Activated naive CD8-positive, alpha-beta T cell treated with anti-CD3 and anti-CD28 coated beads, Interleukin-2, amount 10 ng/mL, durations not matched to agents 7 days and 5 days (primary cell): ENCODE results near the gene NFIB. TPM values are rescaled to one million over a fixed set of nuclear protein-coding genes. Genes with fewer than 3 reads are reported as not detected.

Source experiments
- ATAC-seq: fragments of 150-1000 bp; cut with Tn5 transposase; one replicate; pipeline ENCODE4 v1.10.0; 2021; ENCODE audit warnings: low read depth, moderate library complexity
- POLR2A ChIA-PET: fragments of 350-600 bp; sonication (Branson Sonifier 250); formaldehyde crosslinking; loops from one replicate; lab custom pipeline; 2021; ENCODE audit warnings: antibody characterized with exemption; lab: Charles Lee
- DNase-seq: peaks from one replicate; pipeline ENCODE4 v3.0.0; 2021
- H3K27ac Mint-ChIP-seq: one replicate; pipeline ENCODE4 v1.8.0; 2022; ENCODE audit warnings: mild to moderate bottlenecking, mixed read lengths
- H3K27me3 Mint-ChIP-seq: one replicate; pipeline ENCODE4 v1.8.0; 2022; ENCODE audit warnings: mild to moderate bottlenecking, moderate library complexity, mixed read lengths
- H3K36me3 Mint-ChIP-seq: one replicate; pipeline ENCODE4 v1.8.0; 2021; ENCODE audit warnings: mild to moderate bottlenecking, mixed read lengths
- H3K4me1 Mint-ChIP-seq: one replicate; pipeline ENCODE4 v1.8.0; 2021; ENCODE audit warnings: mixed read lengths
- H3K4me3 Mint-ChIP-seq: one replicate; pipeline ENCODE4 v1.8.0; 2022; ENCODE audit warnings: mild to moderate bottlenecking, moderate library complexity, mixed read lengths
- H3K9me3 Mint-ChIP-seq: one replicate; pipeline ENCODE4 v1.8.0; 2021; ENCODE audit warnings: mixed read lengths
- total RNA-seq, 2 experiments: library from RNA; stranded (reverse); gene quantifications; one replicate each; pipeline ENCODE4 v1.2.3, GENCODE V29; 2021

The NFIB gene
- total RNA-seq, 2 experiments from 2014 or later: not detected

- Mint-ChIP-seq H3K36me3 (no peaks in the 10 kb centered on the region), H3K27ac (no peak overlapping the region), H3K27me3 (peaks cover 2% of the 10 kb centered on the region), H3K9me3 (no peaks in the 10 kb centered on the region), H3K4me3 (no peak overlapping the region), H3K4me1 (no peaks in the 10 kb centered on the region)
- DNase-seq (no peak), ATAC-seq (no peak)
- POLR2A ChIA-PET: no interaction called here
Measured at GRCh38 chr9:14238518-14238917, 75.4 kb downstream of the NFIB start.

DNA sequence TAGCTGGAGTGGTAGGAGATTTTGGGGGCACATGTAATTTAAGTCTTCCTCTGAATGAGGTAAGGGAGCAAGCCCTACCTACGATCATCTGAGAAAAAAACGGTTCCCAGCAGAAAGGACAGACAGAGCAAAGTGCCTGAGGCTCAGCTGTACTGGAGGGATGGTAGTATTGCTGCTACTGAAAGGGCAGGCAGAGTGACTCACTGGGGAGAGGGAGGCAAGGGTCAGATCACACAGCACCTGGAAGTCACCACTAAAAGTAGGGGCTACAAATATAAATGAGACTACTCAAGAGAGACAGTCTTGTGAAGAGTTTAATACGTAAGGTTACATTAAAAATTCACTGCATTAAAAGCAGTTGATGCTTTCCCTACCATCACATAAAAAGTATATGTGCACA, 75.9 kb downstream of the NFIB start:
- H3K36me3 Mint-ChIP-seq: no peaks in the 10 kb centered on the region
- POLR2A ChIA-PET: no interaction called here
- H3K9me3 Mint-ChIP-seq: no peaks in the 10 kb centered on the region
- no peak for ATAC-seq
- no peak for DNase-seq
- peaks cover 1% of the 10 kb centered on the region for H3K27me3 Mint-ChIP-seq
- no peak overlapping the region for H3K4me3 Mint-ChIP-seq
- H3K27ac Mint-ChIP-seq: no peak overlapping the region
- no peaks in the 10 kb centered on the region for H3K4me1 Mint-ChIP-seq

DNA sequence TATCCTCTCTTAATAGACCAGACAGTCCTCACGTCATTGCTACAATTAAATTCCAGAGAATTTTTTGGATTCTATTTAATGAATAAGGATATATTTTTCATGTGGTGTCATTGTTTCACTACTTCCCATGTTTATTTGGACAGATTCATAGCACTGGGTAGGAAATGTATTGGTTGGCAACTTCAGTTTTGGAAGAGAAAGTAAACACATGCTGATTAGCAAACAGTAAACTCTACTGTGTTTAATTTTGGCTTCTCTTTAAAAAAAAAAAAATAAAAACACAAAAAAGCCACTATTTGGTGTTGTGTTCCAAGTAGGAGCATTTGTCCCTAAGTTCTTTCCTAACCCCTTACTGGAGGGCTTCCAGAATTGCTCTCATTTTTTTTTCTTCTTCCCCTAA, 77.3 kb downstream of the NFIB start:
- no peaks in the 10 kb centered on the region for H3K9me3 Mint-ChIP-seq
- H3K27ac Mint-ChIP-seq: no peak overlapping the region
- H3K4me1 Mint-ChIP-seq: no peaks in the 10 kb centered on the region
- no peak overlapping the region for H3K4me3 Mint-ChIP-seq
- POLR2A ChIA-PET: no interaction called here
- DNase-seq (no peak), ATAC-seq (no peak)
- no peaks in the 10 kb centered on the region for H3K27me3 Mint-ChIP-seq
- H3K36me3 Mint-ChIP-seq: no peaks in the 10 kb centered on the region

GRCh38 chr9:14232111-14232510, 81.8 kb downstream of the NFIB start:
- no peak for DNase-seq
- Mint-ChIP-seq H3K27me3 (no peaks in the 10 kb centered on the region), H3K36me3 (no peaks in the 10 kb centered on the region), H3K27ac (no peak overlapping the region), H3K4me3 (no peak overlapping the region), H3K9me3 (no peaks in the 10 kb centered on the region), H3K4me1 (no peaks in the 10 kb centered on the region)
- POLR2A ChIA-PET: no interaction called here
- no peak for ATAC-seq

DNA sequence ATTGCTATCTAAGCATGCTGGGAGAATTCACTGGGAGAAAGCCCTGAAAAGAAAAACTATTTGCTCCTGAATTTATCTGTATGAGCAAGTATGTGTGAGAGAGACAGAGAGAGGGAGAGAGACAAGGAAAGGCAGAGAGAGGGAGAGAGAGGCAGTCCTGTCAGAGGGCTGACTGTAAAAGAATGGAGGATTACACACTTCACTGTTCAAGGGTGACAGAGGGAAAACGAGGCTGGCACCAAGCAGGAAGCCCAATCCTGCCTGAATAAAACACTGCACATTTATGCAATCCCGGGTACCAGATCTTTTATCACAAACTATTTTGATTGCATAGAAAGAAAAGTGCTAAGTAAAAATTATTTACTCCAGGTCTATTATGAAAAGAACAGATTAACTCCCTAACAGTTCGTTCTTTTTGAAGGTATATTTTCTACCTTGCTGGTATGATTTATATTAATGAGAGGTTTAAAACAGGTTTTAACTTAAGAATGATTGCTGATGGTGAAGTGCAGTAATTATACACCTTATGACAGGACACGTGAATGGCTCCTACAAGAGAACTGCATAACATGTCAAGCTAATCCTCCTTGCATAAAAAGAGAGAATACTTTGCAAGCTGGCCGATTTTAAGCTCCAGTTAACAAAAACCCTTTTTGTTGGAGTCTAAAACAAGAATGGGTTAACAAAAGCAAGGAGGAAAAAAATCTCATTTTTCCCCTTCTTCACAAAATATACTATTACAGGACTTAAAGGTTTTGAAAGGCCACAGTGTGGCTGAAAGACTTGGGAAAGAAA, 82.5 kb downstream of the NFIB start:
- no peaks in the 10 kb centered on the region for H3K9me3 Mint-ChIP-seq
- ATAC-seq (no peak), DNase-seq (no peak)
- no peak overlapping the region for H3K4me3 Mint-ChIP-seq
- no peaks in the 10 kb centered on the region for H3K27me3 Mint-ChIP-seq
- POLR2A ChIA-PET: no interaction called here
- no peaks in the 10 kb centered on the region for H3K36me3 Mint-ChIP-seq
- H3K27ac Mint-ChIP-seq: no peak overlapping the region
- no peaks in the 10 kb centered on the region for H3K4me1 Mint-ChIP-seq

- ATAC-seq (no peak), DNase-seq (no peak)
- H3K9me3 Mint-ChIP-seq: no peaks in the 10 kb centered on the region
- no peak overlapping the region for H3K4me3 Mint-ChIP-seq
- H3K27me3 Mint-ChIP-seq: no peaks in the 10 kb centered on the region
- H3K36me3 Mint-ChIP-seq: no peaks in the 10 kb centered on the region
- H3K27ac Mint-ChIP-seq: no peak overlapping the region
- no peaks in the 10 kb centered on the region for H3K4me1 Mint-ChIP-seq
- POLR2A ChIA-PET: no interaction called here
Measured at GRCh38 chr9:14228602-14229001, 85.3 kb downstream of the NFIB start.

- ATAC-seq (no peak), DNase-seq (no peak)
- Mint-ChIP-seq H3K27ac (no peak overlapping the region), H3K36me3 (no peaks in the 10 kb centered on the region), H3K4me3 (no peak overlapping the region), H3K4me1 (no peaks in the 10 kb centered on the region), H3K9me3 (no peaks in the 10 kb centered on the region), H3K27me3 (no peaks in the 10 kb centered on the region)
- POLR2A ChIA-PET: no interaction called here
Measured at GRCh38 chr9:14226855-14227532, 86.9 kb downstream of the NFIB start.

DNA sequence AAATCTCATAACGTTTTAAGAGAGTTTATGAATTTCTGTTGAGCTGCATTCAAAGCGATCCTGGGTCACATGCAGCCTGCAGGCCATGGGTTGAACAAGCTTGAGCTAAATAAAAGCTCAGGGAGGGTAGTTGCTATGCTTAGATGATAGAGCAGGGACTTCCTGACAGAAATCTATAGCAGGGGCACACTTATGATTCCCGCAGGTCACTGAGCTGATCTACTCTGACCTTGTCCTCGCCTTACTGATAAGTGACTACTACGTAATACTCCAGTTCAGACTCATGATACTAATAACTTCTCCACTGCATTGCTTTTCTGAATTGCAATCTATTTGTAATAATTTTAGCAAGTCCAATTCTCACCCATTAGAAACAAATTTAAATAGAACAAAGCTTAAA, 90.9 kb downstream of the NFIB start:
- ATAC-seq (no peak), DNase-seq (no peak)
- no peak overlapping the region for H3K27ac Mint-ChIP-seq
- no peaks in the 10 kb centered on the region for H3K9me3 Mint-ChIP-seq
- H3K4me1 Mint-ChIP-seq: no peaks in the 10 kb centered on the region
- no peak overlapping the region for H3K4me3 Mint-ChIP-seq
- POLR2A ChIA-PET: no interaction called here
- H3K36me3 Mint-ChIP-seq: no peaks in the 10 kb centered on the region
- H3K27me3 Mint-ChIP-seq: no peaks in the 10 kb centered on the region

DNA sequence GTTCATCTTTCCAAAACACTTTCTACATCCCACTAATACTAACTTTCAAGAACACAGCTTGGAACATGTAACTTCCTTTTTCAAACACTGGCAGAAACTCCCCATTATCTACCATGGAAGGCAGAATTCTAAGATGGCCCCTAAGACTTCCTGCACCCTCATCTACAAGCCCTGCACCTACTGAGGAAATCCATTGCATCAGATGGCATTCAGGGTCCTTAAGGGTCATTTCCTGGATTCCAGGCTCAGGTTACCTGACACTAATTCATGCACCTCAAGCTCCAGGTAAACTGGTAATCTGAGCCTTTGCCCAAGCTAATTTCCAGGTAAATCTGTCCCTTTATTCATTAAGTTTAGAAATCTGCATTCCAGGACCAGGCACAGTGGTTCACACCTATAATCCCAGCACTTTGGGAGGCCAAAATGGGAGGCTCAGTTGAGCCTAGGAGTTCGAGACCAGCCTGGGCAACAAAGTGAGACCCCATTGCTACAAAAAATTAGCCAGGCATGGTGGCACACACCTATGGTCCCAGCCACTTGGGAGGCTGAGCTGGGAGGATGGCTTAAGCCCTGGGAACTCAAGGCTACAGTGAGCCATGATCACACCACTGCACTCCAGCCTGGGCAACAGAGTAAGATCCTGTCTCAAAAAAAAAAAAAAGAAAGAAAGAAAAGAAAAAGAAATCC, 91.6 kb downstream of the NFIB start:
- H3K27ac Mint-ChIP-seq: no peak overlapping the region
- POLR2A ChIA-PET: no interaction called here
- no peak for DNase-seq

DNA sequence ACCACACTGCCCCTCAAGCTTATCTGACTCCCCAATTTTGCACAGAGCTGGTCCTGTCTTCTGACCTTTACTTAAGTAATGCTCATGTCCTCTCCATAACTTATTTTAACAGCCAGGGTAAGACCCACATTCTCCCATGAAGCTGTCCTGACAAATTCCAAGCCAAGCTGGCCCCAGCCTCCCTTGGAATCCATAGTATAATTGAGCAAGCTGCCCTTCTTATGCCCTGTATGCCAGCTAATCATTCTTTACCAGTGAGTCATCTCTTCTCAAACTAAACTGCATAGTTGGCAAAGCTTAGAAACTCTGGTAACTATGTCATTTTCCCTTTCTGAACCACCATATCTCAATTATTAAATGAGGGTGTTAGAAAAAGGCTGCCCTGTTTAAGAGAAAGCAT, 92.4 kb downstream of the NFIB start:
- no peaks in the 10 kb centered on the region for H3K9me3 Mint-ChIP-seq
- H3K27me3 Mint-ChIP-seq: no peaks in the 10 kb centered on the region
- no peak overlapping the region for H3K27ac Mint-ChIP-seq
- H3K4me1 Mint-ChIP-seq: no peaks in the 10 kb centered on the region
- no peak overlapping the region for H3K4me3 Mint-ChIP-seq
- no peak for ATAC-seq
- DNase-seq: no peak
- no peaks in the 10 kb centered on the region for H3K36me3 Mint-ChIP-seq
- POLR2A ChIA-PET: no interaction called here

More for the DNA sequence above, 91.6 kb downstream of the NFIB start:
- no peak for ATAC-seq
- Mint-ChIP-seq H3K4me3 (no peak overlapping the region), H3K27me3 (no peaks in the 10 kb centered on the region), H3K36me3 (no peaks in the 10 kb centered on the region), H3K9me3 (no peaks in the 10 kb centered on the region), H3K4me1 (no peaks in the 10 kb centered on the region)

DNA sequence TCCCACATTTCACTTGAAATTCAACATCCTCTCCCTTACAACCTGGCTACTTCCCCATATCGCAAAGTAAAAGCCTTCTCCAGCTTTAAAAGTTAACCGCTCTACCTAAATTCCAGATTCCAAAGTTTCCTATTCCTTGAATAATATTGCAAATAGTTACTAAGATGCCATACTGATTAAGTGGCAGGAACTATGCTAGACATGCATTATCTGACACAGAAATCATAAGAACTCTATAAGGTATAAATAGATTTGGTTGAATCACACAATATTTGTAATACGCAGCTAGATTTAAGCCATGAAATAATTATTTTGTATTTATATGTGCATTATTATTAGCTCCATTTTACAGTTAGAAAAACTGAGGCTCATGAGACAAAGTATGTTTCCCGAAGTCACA, 92.8 kb downstream of the NFIB start:
- POLR2A ChIA-PET: no interaction called here
- Mint-ChIP-seq H3K4me3 (no peak overlapping the region), H3K27ac (no peak overlapping the region), H3K27me3 (no peaks in the 10 kb centered on the region), H3K9me3 (no peaks in the 10 kb centered on the region), H3K4me1 (no peaks in the 10 kb centered on the region), H3K36me3 (no peaks in the 10 kb centered on the region)
- DNase-seq (no peak), ATAC-seq (no peak)

DNA sequence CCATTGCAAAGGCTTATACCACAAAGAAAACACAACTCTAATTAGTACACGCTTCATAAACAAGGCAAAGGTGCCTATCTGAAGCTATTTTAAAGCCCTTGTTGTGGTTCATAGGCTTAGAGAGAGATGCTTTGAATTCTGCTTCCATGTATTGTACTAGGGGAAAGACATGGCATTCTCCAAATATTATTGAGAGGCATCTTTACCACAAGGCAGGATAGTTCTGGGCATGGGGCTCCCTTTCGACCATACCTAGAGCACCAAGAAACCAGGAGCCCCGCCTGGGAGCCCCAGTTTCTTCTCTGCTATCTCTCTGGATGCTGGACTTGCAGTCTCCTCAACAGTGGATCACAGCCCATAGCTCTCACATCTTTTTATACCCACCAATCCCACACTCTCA, 93.7 kb downstream of the NFIB start:
- ATAC-seq (no peak), DNase-seq (no peak)
- H3K27ac Mint-ChIP-seq: no peak overlapping the region

DNA sequence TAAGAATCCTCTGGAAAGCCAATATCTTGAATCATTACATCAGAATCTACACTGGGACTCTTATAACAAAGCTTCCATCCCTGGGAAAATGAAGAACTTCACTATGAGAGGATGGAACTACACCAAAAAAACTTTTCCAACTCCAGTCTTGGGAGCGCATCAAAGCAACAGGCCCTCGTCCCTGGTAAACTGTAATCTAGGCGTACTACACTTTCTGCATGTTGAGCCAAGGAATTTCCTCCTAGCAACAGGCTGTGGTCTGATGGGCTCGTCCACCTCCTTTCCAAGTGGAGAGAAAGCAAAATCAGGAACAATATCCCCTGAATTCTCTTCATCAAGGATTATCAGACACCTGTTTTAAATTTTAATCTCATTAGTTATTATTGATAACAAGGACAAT, 94.1 kb downstream of the NFIB start:
- Mint-ChIP-seq H3K9me3 (no peaks in the 10 kb centered on the region), H3K4me3 (no peak overlapping the region), H3K36me3 (no peaks in the 10 kb centered on the region), H3K4me1 (no peaks in the 10 kb centered on the region), H3K27ac (no peak overlapping the region), H3K27me3 (no peaks in the 10 kb centered on the region)
- DNase-seq (no peak), ATAC-seq (no peak)
- POLR2A ChIA-PET: no interaction called here

More for the DNA sequence above, 93.7 kb downstream of the NFIB start:
- no peaks in the 10 kb centered on the region for H3K9me3 Mint-ChIP-seq
- no peak overlapping the region for H3K4me3 Mint-ChIP-seq
- no peaks in the 10 kb centered on the region for H3K27me3 Mint-ChIP-seq
- no peaks in the 10 kb centered on the region for H3K36me3 Mint-ChIP-seq
- H3K4me1 Mint-ChIP-seq: no peaks in the 10 kb centered on the region
- POLR2A ChIA-PET: no interaction called here

DNA sequence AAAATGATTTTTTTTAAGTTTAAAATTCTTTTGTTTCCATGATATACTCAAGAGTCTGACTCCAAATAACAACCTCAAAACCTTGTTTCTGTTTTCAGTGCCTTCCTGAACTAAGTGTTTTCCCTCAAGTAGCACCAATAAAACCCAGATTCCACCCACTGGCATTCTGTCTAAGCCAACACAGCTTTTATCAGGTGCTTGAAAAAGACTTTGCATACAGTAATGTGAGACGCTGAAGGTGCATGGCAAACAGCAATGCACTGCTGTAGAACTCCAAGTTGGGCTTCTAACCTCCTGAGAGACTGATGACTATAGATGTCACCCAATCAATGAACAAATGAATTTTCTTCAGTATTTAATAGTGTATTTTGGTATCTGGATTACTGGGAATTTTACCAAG, 95.7 kb downstream of the NFIB start:
- POLR2A ChIA-PET: no interaction called here
- no peak for ATAC-seq
- no peaks in the 10 kb centered on the region for H3K4me1 Mint-ChIP-seq
- H3K27ac Mint-ChIP-seq: no peak overlapping the region
- H3K4me3 Mint-ChIP-seq: no peak overlapping the region
- no peak for DNase-seq
- no peaks in the 10 kb centered on the region for H3K27me3 Mint-ChIP-seq
- no peaks in the 10 kb centered on the region for H3K9me3 Mint-ChIP-seq
- no peaks in the 10 kb centered on the region for H3K36me3 Mint-ChIP-seq
